ENCODE measurements around the gene POU3F2.

The POU3F2 gene

GRCh38 chr6:98834060-98835031, at the start of gene POU3F2:
Gene POU3F2 (plus strand): TSS chr6:98834574. CDS start chr6:98834874, 300 bp downstream.
- DNase-seq, result peak; percentile 74

- DNase-seq, result no peak
Observed at GRCh38 chr6:98787435-98787834, 46.9 kb upstream of the POU3F2 start.

GRCh38 chr6:98787961-98788360, 46.4 kb upstream of the POU3F2 start:
- no peak for DNase-seq

- DNase-seq, result no peak
Observed at GRCh38 chr6:98794307-98794842, 40.0 kb upstream of the POU3F2 start.

GRCh38 chr6:98797217-98797994, 37.0 kb upstream of the POU3F2 start:
- no peak for DNase-seq

GRCh38 chr6:98800866-98801265, 33.5 kb upstream of the POU3F2 start:
- DNase-seq, result no peak

- DNase-seq, result no peak
Observed at GRCh38 chr6:98808541-98809210, 25.7 kb upstream of the POU3F2 start.

GRCh38 chr6:98812220-98812619, 22.2 kb upstream of the POU3F2 start:
- no peak for DNase-seq

- DNase-seq, result no peak
Observed at GRCh38 chr6:98816799-98817198, 17.6 kb upstream of the POU3F2 start.

GRCh38 chr6:98821756-98822405, 12.5 kb upstream of the POU3F2 start:
- no peak for DNase-seq

GRCh38 chr6:98823428-98824161, 10.8 kb upstream of the POU3F2 start:
- DNase-seq, result no peak

GRCh38 chr6:98824162-98824901, 10.0 kb upstream of the POU3F2 start:
- no peak for DNase-seq

GRCh38 chr6:98824902-98825599, 9.3 kb upstream of the POU3F2 start:
- no peak for DNase-seq

GRCh38 chr6:98825600-98826230, 8.7 kb upstream of the POU3F2 start:
- DNase-seq, result no peak

- DNase-seq, result no peak
Observed at GRCh38 chr6:98827295-98828159, 6.8 kb upstream of the POU3F2 start.

GRCh38 chr6:98828211-98828788, 6.1 kb upstream of the POU3F2 start:
- no peak for DNase-seq

GRCh38 chr6:98828941-98829411, 5.4 kb upstream of the POU3F2 start:
- no peak for DNase-seq

- no peak for DNase-seq
Observed at GRCh38 chr6:98830146-98830545, 4.2 kb upstream of the POU3F2 start.

Measured in activated CD4-positive, alpha-beta T cell treated with anti-CD3 and anti-CD28 coated beads for 48 hours (primary cell).